Gastroesophageal sphincter (tissue), 4 donors: ENCODE measurements around the gene RAP1A. TPM values are rescaled to one million over a fixed set of nuclear protein-coding genes. Genes with fewer than 3 reads are reported as not detected.
A peak's percentile ranks its signal among the peaks of the same experiment; 100 is the strongest.
"Not testable (repeated sequence)": the region's sequence is repeated elsewhere in the genome, so short reads cannot be mapped to it uniquely, and the experiment has no call there.

Experiments
- ATAC-seq: fragments of 150-250 bp; one replicate; pipeline ENCODE4 v1.9.1; 2016; ENCODE audit warnings: mild to moderate bottlenecking, moderate library complexity
- H3K27ac ChIP-seq, 4 donors: fragments of 200-600 bp; sonication (generic) in 3 of 4; 1 replicate in 3 of 4; 2 replicates in 1 of 4; pipeline ENCODE4 v1.5.1; 2016 to 2019
- H3K27me3 ChIP-seq: fragments of 200-600 bp; sonication (generic); one replicate; pipeline ENCODE4 v1.5.1; 2019
- H3K36me3 ChIP-seq, 2 donors: fragments of 200-600 bp; sonication (generic); one replicate each; pipeline ENCODE4 v1.5.1; 2019; ENCODE audit warnings: control low read depth in 1 of 2
- H3K4me1 ChIP-seq, 3 donors: fragments of 200-600 bp; sonication (generic); 1 replicate in 2 of 3; 2 replicates in 1 of 3; pipeline ENCODE4 v1.5.1; 2016 to 2019; ENCODE audit warnings: control low read depth in 2 of 3
- H3K4me3 ChIP-seq, 2 donors: fragments of 200-600 bp; sonication (generic); one replicate each; pipeline ENCODE4 v1.5.1; 2019; ENCODE audit warnings: mild to moderate bottlenecking in 1 of 2, moderate library complexity in 1 of 2
- H3K9me3 ChIP-seq, 3 donors: fragments of 200-600 bp; sonication (generic); one replicate each; pipeline ENCODE4 v1.5.1; 2017 to 2019; ENCODE audit warnings: control low read depth in 2 of 3
- EP300 ChIP-seq: sonication (generic); formaldehyde crosslinking; IDR thresholded peaks from one replicate; pipeline ENCODE4 v1.6.1; 2017; ENCODE audit warnings: antibody characterized with exemption, mild to moderate bottlenecking
- POLR2A ChIP-seq, 2 donors: fragments of 450-650 bp; IDR thresholded peaks; one replicate each; pipeline ENCODE4 v1.6.1; 2017; ENCODE audit warnings: antibody characterized with exemption in 2 of 2, mild to moderate bottlenecking in 2 of 2, moderate library complexity in 1 of 2
- POLR2AphosphoS5 ChIP-seq: sonication (generic); formaldehyde crosslinking; IDR thresholded peaks from one replicate; pipeline ENCODE4 v1.6.1; 2017; ENCODE audit warnings: antibody characterized with exemption
- WGBS, 2 donors: methylation state at CpG; one replicate each; pipeline ENCODE4 v1.1.5; 2018; ENCODE audit warnings: low coverage in 1 of 2; 5-methylcytosine and 5-hydroxymethylcytosine counted together
- total RNA-seq, 4 donors: library from RNA; depleted of rRNA; stranded (reverse); fragments of >200 nt; gene quantifications; one replicate each; pipeline ENCODE4 v1.1.0, GENCODE V29; 2016
- TF ChIP-seq, protein P1 (sequence below), 4 experiments: fragments of 200-600 bp in 2 of 4; fragments of 450-650 bp in 2 of 4; sonication (generic) in 1 of 4; IDR thresholded peaks; one replicate each; pipeline ENCODE4 v1.5.1; 2017 to 2019; ENCODE audit warnings: antibody characterized with exemption in 4 of 4, mild to moderate bottlenecking in 2 of 4, moderate library complexity in 2 of 4

RAP1A gene
- total RNA-seq, 4 donors from 2014 or later = 177 to 268 (median 214) TPM

DNA sequence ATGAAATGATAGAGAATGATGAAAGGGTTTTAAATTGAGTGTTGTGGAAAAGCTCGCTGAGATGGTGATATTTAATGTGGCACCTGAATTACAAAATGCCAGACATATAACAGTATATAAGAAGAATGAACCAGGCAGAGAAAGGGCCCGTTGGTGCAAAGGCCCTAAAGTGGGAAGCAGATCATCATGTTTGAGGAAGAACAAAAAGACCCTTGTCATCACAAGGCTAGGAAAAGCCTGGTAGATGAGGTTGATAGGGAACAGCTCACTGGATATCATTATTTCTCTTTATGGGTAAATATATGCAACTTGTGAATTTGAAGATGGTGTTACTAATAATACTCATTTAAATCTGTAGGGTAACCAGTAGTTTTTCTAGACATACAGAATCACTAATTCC, 11.0 kb downstream of the RAP1A start:
- Histone ChIP-seq H3K4me3 (no peak overlapping the region), H3K36me3 (no peaks in the 10 kb centered on the region), H3K27ac (peak overlapping the region in 3 of 4 donors; percentile 7 to 92 (median 13)), H3K27me3 (no peaks in the 10 kb centered on the region), H3K4me1 (peaks cover 18 to 100% (median 36%) of the 10 kb centered on the region in 3 donors), H3K9me3 (no peaks in the 10 kb centered on the region)
- TF ChIP-seq EP300 (no peak), POLR2AphosphoS5 (no peak), POLR2A (IDR thresholded peaks at IDR 0.05) (no peak)
- TF ChIP-seq, protein P1, sequence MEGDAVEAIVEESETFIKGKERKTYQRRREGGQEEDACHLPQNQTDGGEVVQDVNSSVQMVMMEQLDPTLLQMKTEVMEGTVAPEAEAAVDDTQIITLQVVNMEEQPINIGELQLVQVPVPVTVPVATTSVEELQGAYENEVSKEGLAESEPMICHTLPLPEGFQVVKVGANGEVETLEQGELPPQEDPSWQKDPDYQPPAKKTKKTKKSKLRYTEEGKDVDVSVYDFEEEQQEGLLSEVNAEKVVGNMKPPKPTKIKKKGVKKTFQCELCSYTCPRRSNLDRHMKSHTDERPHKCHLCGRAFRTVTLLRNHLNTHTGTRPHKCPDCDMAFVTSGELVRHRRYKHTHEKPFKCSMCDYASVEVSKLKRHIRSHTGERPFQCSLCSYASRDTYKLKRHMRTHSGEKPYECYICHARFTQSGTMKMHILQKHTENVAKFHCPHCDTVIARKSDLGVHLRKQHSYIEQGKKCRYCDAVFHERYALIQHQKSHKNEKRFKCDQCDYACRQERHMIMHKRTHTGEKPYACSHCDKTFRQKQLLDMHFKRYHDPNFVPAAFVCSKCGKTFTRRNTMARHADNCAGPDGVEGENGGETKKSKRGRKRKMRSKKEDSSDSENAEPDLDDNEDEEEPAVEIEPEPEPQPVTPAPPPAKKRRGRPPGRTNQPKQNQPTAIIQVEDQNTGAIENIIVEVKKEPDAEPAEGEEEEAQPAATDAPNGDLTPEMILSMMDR (IDR thresholded peaks at IDR 0.05) = no peak
- 50 to 68% methylated on average over 2 of the region's 2 CpGs for WGBS, 2 donors
- no peak for ATAC-seq

DNA sequence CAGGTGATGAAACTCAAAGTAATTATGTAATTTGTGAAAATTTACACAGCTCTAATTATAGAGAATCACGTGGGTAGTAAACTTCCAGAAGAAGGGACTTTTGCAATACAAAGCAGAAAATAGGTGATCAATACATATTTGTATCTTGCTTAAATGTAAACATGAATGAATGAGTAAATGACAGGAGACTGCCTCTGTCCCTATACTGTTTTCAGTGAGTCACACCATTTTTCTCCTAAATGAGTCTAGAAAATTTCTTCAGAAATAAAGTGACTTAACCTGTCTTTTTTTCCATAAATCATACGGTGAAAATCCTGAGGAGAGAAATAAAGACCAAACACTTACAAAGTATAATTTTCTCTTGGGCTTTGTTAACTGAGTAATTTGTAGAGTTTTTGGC, 11.9 kb downstream of the RAP1A start:
- WGBS, 2 donors = 32 to 38% methylated on average over 2 of the region's 2 CpGs
- no peak for TF ChIP-seq POLR2A (IDR thresholded peaks at IDR 0.05)
- TF ChIP-seq EP300 = no peak
- TF ChIP-seq, protein P1 (IDR thresholded peaks at IDR 0.05) = no peak
- no peak for TF ChIP-seq POLR2AphosphoS5
- no peaks in the 10 kb centered on the region for H3K36me3 ChIP-seq
- H3K27me3 ChIP-seq = no peaks in the 10 kb centered on the region
- no peaks in the 10 kb centered on the region for H3K9me3 ChIP-seq
- H3K4me1 ChIP-seq = peaks cover 18 to 100% (median 32%) of the 10 kb centered on the region in 3 donors
- no peak for ATAC-seq
- peak overlapping the region in 1 of 4 donors; percentile 92 for H3K27ac ChIP-seq
- no peak overlapping the region for H3K4me3 ChIP-seq

DNA sequence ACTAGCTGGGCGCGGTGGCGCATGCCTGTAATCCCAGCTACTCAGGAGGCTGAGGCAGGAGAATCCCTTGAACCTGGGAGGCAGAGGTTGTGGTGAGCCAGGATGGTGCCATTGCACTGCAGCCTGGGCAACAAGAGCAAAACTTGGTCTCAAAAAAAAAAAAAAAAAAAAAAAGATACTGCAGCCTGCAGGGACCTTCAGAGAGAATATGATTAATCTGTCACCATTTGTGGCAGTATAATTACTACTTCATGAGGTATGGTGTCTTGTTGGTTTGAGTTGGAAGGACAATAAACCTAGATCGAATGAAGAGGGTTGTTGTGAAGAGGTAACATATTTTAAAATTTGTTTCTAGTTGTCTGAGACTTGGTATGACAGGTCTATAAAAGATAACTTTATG, 13.2 kb downstream of the RAP1A start:
- H3K27me3 ChIP-seq, ATAC-seq, H3K36me3 ChIP-seq, H3K4me3 ChIP-seq, H3K9me3 ChIP-seq: not testable (repeated sequence)
- peak overlapping the region in 1 of 4 donors; percentile 92 for H3K27ac ChIP-seq
- peaks cover 17 to 100% (median 29%) of the 10 kb centered on the region in 3 donors for H3K4me1 ChIP-seq
- WGBS, 2 donors = 42 to 88% methylated on average over 1 to 4 of the region's 4 CpGs

DNA sequence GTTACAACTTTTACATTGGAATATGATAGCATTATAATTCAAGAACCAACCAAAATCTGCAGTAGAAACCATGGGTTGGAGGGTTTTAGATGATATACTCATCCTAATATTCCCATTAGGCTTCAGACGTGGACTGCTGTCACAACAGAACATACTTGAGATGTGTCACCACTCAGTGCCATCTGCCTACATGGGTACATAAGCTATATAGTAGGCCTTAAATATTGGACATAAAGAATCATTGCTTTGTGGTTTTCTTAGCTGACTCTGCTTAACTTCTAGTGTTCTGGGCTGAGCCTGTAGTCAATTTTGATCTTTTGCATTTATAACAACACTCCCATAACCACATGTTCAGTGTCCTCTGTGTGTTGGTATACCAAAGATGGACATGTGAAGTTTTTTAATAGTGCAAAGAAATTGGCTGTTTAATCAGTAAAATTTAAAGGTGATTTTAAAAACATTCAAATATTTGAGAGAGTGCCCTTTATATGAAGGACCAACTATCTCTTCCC, 14.2 kb downstream of the RAP1A start:
- H3K9me3 ChIP-seq = no peaks in the 10 kb centered on the region
- peaks cover 20 to 100% (median 24%) of the 10 kb centered on the region in 3 donors for H3K4me1 ChIP-seq
- TF ChIP-seq, protein P1 (IDR thresholded peaks at IDR 0.05) = no peak
- TF ChIP-seq EP300 = no peak
- no peak for TF ChIP-seq POLR2AphosphoS5
- no peak for TF ChIP-seq POLR2A (IDR thresholded peaks at IDR 0.05)
- no peaks in the 10 kb centered on the region for H3K27me3 ChIP-seq
- 14 to 36% methylated on average over 1 of the region's 1 CpG for WGBS, 2 donors
- H3K36me3 ChIP-seq = no peaks in the 10 kb centered on the region
- H3K27ac ChIP-seq = peak overlapping the region in 1 of 4 donors; percentile 32
- ATAC-seq = no peak
- H3K4me3 ChIP-seq = no peak overlapping the region

DNA sequence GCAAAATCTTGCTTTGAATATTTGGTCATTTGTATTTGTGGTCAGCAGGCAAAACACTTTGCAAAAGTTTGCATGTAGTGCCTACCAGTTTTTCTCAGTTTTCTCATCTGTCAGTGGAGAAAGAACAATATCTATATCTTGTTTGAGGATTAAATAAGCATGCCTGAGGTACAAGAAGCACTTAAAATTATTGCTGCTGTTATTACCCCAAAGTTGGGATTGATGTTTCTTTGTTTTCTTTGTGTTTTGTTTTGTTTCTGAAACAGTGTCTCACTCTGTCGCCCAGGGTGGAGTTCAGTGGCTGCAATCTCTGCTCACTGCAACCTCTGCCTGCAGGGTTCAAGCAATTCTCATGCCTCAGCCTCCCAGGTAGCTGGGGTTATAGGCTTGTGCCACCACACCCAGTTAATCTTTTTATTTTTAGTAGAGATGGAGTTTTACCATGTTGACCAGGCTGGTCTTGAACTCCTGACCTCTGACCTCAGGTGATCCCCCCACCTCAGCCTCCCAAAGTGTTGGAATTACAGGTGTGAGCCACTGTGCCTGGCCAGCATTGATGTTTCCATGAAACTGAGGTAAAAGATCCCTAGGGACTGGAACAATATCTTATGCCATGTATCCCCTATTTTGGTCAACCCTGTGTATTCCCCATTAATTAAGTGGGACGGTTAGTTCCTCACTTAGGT, 15.9 kb downstream of the RAP1A start:
- peaks cover 11 to 98% (median 23%) of the 10 kb centered on the region in 3 donors for H3K4me1 ChIP-seq

More for the DNA sequence above, 15.9 kb downstream of the RAP1A start:
- Histone ChIP-seq H3K36me3 (no peaks in the 10 kb centered on the region), H3K27me3 (no peaks in the 10 kb centered on the region), H3K27ac (peak overlapping the region; percentile 35 to 61 (median 46)), H3K4me3 (no peak overlapping the region), H3K9me3 (no peaks in the 10 kb centered on the region)
- 44 to 54% methylated on average over 2 of the region's 2 CpGs for WGBS, 2 donors
- ATAC-seq = no peak
- TF ChIP-seq POLR2A (IDR thresholded peaks at IDR 0.05) (no peak), EP300 (no peak), POLR2AphosphoS5 (no peak)
- TF ChIP-seq, protein P1 (IDR thresholded peaks at IDR 0.05) = no peak
